GM12801 (cell line): ENCODE results near the gene SSH3.

Experiments
- CTCF ChIP-seq: IDR thresholded peaks from one replicate; pipeline ENCODE4 v1.5.1; 2011; ENCODE audit warnings: control low read depth; ENCODE audit not compliant: insufficient read length; ENCODE audit errors: extremely low read depth

Gene SSH3

DNA sequence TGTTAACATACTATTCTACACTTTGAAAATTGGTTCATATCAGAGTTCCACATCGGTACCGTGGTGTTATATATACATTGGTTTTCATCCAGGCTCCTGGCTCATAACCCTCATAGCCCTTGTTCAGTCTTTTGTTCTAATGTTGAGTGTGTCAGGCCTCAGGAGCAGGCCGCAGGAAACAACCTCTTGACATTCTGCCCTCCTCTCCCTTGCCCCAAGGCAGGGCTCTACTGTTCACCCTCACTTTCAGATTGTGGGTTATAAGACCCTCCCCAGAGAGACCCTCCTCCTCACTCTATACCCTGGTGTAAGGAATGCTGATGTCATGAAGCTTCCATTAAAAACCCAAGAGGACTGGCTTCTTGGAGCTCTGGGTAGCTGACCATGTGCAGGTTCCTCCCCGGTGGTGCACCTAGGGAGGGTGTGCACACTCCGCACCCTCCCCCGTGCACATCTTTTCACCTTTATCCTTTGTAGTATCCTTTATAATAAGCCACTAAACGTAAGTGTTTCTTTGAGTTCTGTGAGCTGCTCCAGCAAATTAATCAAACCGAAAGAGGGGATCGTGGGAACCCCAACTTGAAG is 12.1 kb downstream of the SSH3 start:
- no peak for TF ChIP-seq CTCF

DNA sequence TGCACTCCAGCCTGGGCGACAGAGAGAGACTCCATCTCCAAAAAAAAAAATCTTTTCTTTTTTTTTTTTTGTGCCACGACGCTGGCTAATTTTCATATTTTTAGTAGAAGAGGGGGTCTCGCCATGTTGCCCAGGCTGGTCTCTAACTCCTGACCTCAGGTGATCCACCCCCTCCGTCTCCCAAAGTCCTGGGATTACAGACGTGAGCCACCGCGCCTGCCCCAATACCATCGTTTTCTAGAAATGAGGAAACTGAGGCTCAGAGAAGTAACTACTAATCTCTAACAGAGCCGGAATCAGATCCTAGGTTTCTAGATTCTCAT is 13.5 kb downstream of the SSH3 start:
- TF ChIP-seq CTCF: no peak

GRCh38 chr11:67317205-67317887 is 14.0 kb downstream of the SSH3 start:
- no peak for TF ChIP-seq CTCF

- TF ChIP-seq CTCF: no peak
Observed at GRCh38 chr11:67317888-67318555, 14.7 kb downstream of the SSH3 start.

DNA sequence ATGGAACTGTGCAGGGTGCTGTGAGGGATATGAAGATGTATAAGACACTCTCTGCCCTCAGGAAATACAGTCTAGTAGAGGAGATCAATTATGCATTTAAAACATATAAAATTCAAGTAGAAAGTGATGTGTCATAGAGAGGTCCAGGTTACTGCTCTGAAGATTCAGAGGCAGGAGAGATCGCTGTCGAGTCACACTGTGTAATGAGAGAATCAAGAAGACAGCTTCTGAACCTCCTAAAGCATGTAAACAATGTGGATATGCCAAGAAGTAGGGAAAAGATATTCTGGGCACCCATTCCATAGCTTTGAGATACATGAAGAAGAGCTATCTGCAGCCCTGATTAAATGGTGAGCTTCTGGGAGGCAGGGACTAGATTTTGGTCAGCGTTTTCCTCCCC is 16.7 kb downstream of the SSH3 start:
- TF ChIP-seq CTCF: no peak

DNA sequence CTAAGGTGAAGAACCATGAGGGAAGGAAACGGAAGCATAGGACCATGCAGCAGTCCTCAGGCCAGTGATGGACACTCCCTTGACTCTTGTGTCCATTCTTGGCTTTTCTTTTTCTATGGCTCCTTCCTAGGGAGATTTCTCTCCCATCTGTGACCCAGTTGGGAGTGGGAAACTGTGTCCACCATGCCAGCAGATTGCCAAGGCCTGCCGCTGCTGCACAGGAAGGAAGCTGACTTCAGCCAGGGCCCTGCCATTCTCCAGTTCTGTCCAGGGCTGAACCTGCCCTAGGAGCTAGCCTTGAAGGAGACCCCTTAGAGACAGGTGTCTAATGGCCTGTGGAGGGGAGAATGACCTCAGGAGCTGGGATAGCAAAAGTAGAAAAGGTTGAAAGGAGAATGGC is 17.4 kb downstream of the SSH3 start:
- TF ChIP-seq CTCF: no peak

DNA sequence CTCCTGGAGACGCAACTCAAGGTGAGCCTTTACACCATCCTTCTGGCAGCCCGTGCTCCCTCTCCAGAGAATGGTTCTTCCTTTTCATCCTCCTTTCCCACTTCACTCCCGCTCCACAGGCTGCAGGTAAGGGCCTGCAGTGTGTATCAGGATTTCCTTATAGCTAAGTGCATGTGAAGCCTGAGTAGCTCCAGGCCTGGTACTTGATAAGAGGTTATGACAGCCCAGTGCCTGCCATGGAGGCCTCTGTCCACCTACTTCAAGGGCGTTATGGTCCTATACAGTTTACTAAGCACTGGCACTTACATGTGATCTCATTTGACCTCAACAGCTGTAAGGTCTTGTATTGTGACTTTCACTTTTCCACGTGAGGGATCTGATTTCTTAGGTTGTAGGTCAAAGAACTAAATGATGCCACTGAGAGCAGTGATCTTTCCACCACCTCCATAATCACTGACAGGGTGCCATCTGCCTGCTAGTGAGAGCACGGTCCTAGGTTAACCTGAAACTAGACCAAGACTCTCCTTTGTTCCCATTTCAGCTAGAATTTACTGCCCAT is 18.1 kb downstream of the SSH3 start:
- no peak for TF ChIP-seq CTCF
